Calu3 (cell line): ENCODE results near the gene SMIM7. TPM values are rescaled to one million over a fixed set of nuclear protein-coding genes. Genes with fewer than 3 reads are reported as not detected.
A peak's percentile ranks its signal among the peaks of the same experiment; 100 is the strongest.

Experiments used
- BruUV-seq: library from RNA; stranded (reverse); fragments of 400-500 nt; replicated peaks from 2 replicates; lab custom pipeline; 2021; lab: Mats Ljungman, UMichigan
- CTCF ChIA-PET: fragments of 300-600 bp; sonication (Branson Sonifier 250); formaldehyde crosslinking; loops from one replicate; lab custom pipeline; 2022; ENCODE audit warnings: antibody characterized with exemption; lab: Charles Lee
- DNase-seq: peaks from one replicate; pipeline ENCODE4 v3.0.0; 2022
- H3K27ac Mint-ChIP-seq: one replicate; pipeline ENCODE4 v1.8.0; 2022; ENCODE audit warnings: mixed read lengths; ENCODE audit not compliant: unreplicated experiment
- H3K27me3 Mint-ChIP-seq: one replicate; pipeline ENCODE4 v1.8.0; 2022; ENCODE audit warnings: mixed read lengths; ENCODE audit not compliant: unreplicated experiment
- H3K36me3 Mint-ChIP-seq: one replicate; pipeline ENCODE4 v1.8.0; 2022; ENCODE audit warnings: mild to moderate bottlenecking, moderate library complexity, mixed read lengths; ENCODE audit not compliant: insufficient read depth, unreplicated experiment
- H3K4me1 Mint-ChIP-seq: one replicate; pipeline ENCODE4 v1.8.0; 2022; ENCODE audit warnings: mild to moderate bottlenecking, low read depth, mixed read lengths; ENCODE audit not compliant: unreplicated experiment
- H3K4me3 Mint-ChIP-seq: one replicate; pipeline ENCODE4 v1.8.0; 2022; ENCODE audit warnings: mild to moderate bottlenecking, low read depth, moderate library complexity, mixed read lengths; ENCODE audit not compliant: unreplicated experiment
- H3K9me3 Mint-ChIP-seq: one replicate; pipeline ENCODE4 v1.8.0; 2022; ENCODE audit warnings: low read depth, mixed read lengths; ENCODE audit not compliant: unreplicated experiment
- intact Hi-C: fragments of 100-400 bp; cut with micrococcal nuclease; formaldehyde crosslinking; loops from one replicate; pipeline ENCODE4 v1.10.0; 2022; ENCODE audit not compliant: unreplicated experiment
- total RNA-seq: library from RNA; stranded (reverse); gene quantifications from 2 replicates; pipeline ENCODE4 v1.2.3, GENCODE V29; 2022
- TF ChIP-seq, protein P1 (sequence below): fragments of 200-600 bp; IDR thresholded peaks from one replicate; pipeline ENCODE4 v1.8.0; 2022; ENCODE audit warnings: antibody characterized with exemption; ENCODE audit not compliant: unreplicated experiment

Gene SMIM7
- total RNA-seq, 1 experiment from 2014 or later: 40.9 TPM

DNA sequence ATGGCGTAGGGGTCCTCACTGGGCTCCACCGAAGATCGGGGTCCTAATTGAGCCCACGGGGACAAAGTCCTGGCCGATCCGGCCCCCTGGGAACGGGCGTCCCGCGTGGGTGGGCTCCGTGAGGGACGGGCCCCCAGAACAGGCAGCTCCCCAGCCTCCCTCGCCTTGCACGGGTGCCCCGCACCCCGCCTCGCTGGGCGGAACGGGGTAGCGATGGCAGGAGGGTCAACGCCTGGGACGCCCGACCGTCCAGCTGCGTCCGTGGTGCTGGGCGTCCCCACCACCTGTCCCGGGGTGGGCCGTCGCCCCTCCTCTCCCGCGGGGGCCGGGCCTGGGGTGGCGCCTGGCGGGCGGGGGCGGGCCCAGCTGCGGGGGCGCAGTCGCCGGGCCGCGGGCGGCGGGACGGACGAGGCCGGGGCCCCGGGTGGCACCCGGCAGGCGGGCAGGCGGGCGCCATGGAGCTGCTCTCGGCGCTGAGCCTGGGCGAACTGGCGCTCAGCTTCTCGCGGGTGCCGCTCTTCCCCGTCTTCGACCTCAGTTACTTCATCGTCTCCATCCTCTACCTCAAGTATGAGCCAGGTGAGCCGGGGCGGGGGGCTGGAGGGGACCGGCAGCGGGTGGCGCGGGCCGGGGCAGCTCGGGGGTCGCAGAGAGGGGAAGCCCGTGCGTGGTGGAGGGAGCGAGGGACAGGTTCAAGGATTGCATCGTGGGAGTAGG lies 977 bp upstream of the SMIM7 start, which contains the start of gene TMEM38A:
TMEM38A (plus strand) TSS at position 377 of the 717 bp plus-strand sequence; CDS start at position 456, 79 bp downstream.
- no peaks in the 10 kb centered on the region for H3K27me3 Mint-ChIP-seq
- peak; percentile 60 for DNase-seq
- H3K9me3 Mint-ChIP-seq: no peaks in the 10 kb centered on the region
- CTCF ChIA-PET: interaction anchor here (1.2 kb wide), 1 partner anchor 31 kb away, joined by 3 read pairs; no protein-coding TSS in a partner anchor
- peak within 1 kb of the TSS; percentile 87 for H3K27ac Mint-ChIP-seq
- intact Hi-C loops: no loop called here
- H3K4me3 Mint-ChIP-seq: peak within 1 kb of the TSS; percentile 91
- peaks cover 19% of the 10 kb centered on the region for H3K4me1 Mint-ChIP-seq
- H3K36me3 Mint-ChIP-seq: peaks cover 52% of the 10 kb centered on the region
- BruUV-seq: no TSS peak
- TF ChIP-seq, protein P1, sequence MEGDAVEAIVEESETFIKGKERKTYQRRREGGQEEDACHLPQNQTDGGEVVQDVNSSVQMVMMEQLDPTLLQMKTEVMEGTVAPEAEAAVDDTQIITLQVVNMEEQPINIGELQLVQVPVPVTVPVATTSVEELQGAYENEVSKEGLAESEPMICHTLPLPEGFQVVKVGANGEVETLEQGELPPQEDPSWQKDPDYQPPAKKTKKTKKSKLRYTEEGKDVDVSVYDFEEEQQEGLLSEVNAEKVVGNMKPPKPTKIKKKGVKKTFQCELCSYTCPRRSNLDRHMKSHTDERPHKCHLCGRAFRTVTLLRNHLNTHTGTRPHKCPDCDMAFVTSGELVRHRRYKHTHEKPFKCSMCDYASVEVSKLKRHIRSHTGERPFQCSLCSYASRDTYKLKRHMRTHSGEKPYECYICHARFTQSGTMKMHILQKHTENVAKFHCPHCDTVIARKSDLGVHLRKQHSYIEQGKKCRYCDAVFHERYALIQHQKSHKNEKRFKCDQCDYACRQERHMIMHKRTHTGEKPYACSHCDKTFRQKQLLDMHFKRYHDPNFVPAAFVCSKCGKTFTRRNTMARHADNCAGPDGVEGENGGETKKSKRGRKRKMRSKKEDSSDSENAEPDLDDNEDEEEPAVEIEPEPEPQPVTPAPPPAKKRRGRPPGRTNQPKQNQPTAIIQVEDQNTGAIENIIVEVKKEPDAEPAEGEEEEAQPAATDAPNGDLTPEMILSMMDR: no peak

DNA sequence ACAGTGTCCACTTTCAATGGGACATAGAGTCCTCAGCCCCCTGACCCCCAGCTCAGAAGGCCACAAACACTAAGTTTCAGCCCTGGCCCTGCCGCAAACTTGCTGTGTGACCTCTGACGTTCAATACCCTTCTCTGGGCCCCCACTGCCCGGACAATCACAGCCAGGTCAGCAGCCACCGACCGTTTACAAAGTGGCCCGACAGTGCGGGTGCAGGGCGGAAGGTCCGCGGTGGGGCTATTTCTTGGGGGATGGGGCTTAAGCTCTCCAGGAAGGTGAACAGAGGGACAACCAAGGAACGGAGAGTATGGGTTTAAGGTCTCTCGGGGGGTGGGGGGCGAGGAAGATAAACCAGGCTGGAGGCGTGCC lies 496 bp downstream of the SMIM7 start:
- CTCF ChIA-PET: interaction anchor here (1.2 kb wide), 1 partner anchor 32 kb away, joined by 3 read pairs; no protein-coding TSS in a partner anchor
- no peaks in the 10 kb centered on the region for H3K9me3 Mint-ChIP-seq
- H3K27ac Mint-ChIP-seq: peak overlapping the region; percentile 87
- H3K4me3 Mint-ChIP-seq: peak overlapping the region; percentile 91
- intact Hi-C loops: no loop called here
- no peak for DNase-seq
- peaks cover 19% of the 10 kb centered on the region for H3K4me1 Mint-ChIP-seq
- H3K27me3 Mint-ChIP-seq: no peaks in the 10 kb centered on the region
- BruUV-seq: no TSS peak
- H3K36me3 Mint-ChIP-seq: peaks cover 56% of the 10 kb centered on the region
- TF ChIP-seq, protein P1: no peak

DNA sequence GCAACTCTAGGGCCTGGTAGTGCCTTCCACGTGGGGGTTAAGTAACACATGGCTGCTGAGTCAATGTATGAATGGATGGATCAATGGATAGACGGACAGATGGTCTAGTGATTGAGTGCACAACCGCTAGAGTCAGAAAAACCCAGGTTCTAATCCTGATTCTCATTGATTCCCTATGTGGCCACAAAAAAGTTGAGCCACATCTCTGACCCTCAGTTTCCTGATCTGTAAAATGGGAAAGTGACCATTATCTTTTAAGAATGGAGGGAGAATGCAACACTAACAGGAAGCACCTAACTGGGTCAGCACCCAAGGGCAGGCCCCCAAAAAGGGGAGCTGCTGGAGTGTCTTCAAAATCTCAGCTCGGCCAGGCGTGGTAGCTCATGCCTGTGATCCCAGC lies 2.6 kb downstream of the SMIM7 start:
- DNase-seq: no peak
- intact Hi-C loops: no loop called here
- peaks cover 54% of the 10 kb centered on the region for H3K36me3 Mint-ChIP-seq
- no peak overlapping the region for H3K4me3 Mint-ChIP-seq
- no peaks in the 10 kb centered on the region for H3K27me3 Mint-ChIP-seq
- no TSS peak for BruUV-seq
- no peak overlapping the region for H3K27ac Mint-ChIP-seq
- no peaks in the 10 kb centered on the region for H3K9me3 Mint-ChIP-seq
- CTCF ChIA-PET: interaction anchor here (0.6 kb wide), 1 partner anchor 103 kb away, joined by 3 read pairs; no protein-coding TSS in a partner anchor
- peaks cover 10% of the 10 kb centered on the region for H3K4me1 Mint-ChIP-seq
- TF ChIP-seq, protein P1: no peak

DNA sequence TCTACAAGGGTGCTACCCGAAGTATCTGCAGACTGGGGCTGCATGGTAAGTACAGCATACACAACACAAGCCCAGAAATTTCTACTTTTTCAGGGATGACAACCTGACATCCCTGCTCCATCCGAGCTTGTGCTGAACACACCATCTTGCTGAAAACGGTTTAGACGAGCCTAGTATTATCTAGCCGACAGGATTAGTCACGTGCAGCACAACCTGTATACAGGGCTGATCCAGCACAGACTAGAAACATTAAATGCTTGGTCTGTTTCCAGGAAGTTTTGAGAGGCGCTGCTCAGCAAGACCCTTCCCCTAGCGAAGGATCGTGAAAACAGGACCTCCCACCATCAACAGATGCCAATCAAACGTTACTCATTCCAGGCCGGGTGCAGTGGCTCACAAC lies 4.2 kb downstream of the SMIM7 start:
- no peak for DNase-seq
- BruUV-seq: no TSS peak
- Mint-ChIP-seq H3K4me3 (no peak overlapping the region), H3K4me1 (peaks cover 10% of the 10 kb centered on the region), H3K27me3 (no peaks in the 10 kb centered on the region), H3K27ac (no peak overlapping the region), H3K9me3 (no peaks in the 10 kb centered on the region), H3K36me3 (peaks cover 51% of the 10 kb centered on the region)
- intact Hi-C loops: no loop called here
- TF ChIP-seq, protein P1: no peak
- CTCF ChIA-PET: interaction anchor here (0.6 kb wide), 1 partner anchor 21 kb away, joined by 8 read pairs; no protein-coding TSS in a partner anchor
